DMS 273 treated with DMSO at 0.1 percent for 48 hours (cell line): ENCODE data around the gene CARD19.
A peak's percentile ranks its signal among the peaks of the same experiment; 100 is the strongest.
"Not testable (repeated sequence)": the region's sequence is repeated elsewhere in the genome, so short reads cannot be mapped to it uniquely, and the experiment has no call there.

Experiments used
- DNase-seq: peaks from one replicate; lab custom pipeline; 2025; lab: John Stamatoyannopoulos, UW

CARD19 gene

GRCh38 chr9:93107151-93107824 lies 11.3 kb downstream of the CARD19 start:
- DNase-seq = no peak

- DNase-seq = no peak
These were observed 11.8 kb downstream of the CARD19 start for GRCh38 chr9:93107825-93108161.

- no peak for DNase-seq
These were observed 12.4 kb downstream of the CARD19 start for GRCh38 chr9:93108291-93109041.

GRCh38 chr9:93110311-93110855 lies 14.4 kb downstream of the CARD19 start:
- no peak for DNase-seq

GRCh38 chr9:93111001-93111370 lies 15.0 kb downstream of the CARD19 start:
- DNase-seq = no peak

- no peak for DNase-seq
These were observed 15.5 kb downstream of the CARD19 start for GRCh38 chr9:93111371-93112115.

- DNase-seq = no peak
These were observed 16.3 kb downstream of the CARD19 start for GRCh38 chr9:93112116-93112863.

- DNase-seq = no peak
These were observed 16.9 kb downstream of the CARD19 start for GRCh38 chr9:93112864-93113389.

- DNase-seq = no peak
These were observed 18.4 kb downstream of the CARD19 start for GRCh38 chr9:93114169-93114983.

GRCh38 chr9:93114984-93115335 lies 18.9 kb downstream of the CARD19 start:
- no peak for DNase-seq

GRCh38 chr9:93115486-93116071 lies 19.6 kb downstream of the CARD19 start:
- no peak for DNase-seq

- no peak for DNase-seq
These were observed 20.3 kb downstream of the CARD19 start for GRCh38 chr9:93116072-93116961.

- DNase-seq = not testable (repeated sequence)
These were observed 21.5 kb downstream of the CARD19 start for GRCh38 chr9:93117521-93117920.

GRCh38 chr9:93117924-93118862 lies 22.2 kb downstream of the CARD19 start:
- no peak for DNase-seq

GRCh38 chr9:93118863-93119702 lies 23.1 kb downstream of the CARD19 start:
- no peak for DNase-seq

GRCh38 chr9:93119703-93119952 lies 23.6 kb downstream of the CARD19 start:
- DNase-seq = no peak

GRCh38 chr9:93119953-93120845 lies 24.2 kb downstream of the CARD19 start:
- peak; percentile 22 for DNase-seq
